K562 treated with DMSO at 1 percent for 4 hours (cell line): ENCODE measurements around the gene RARG. TPM values are rescaled to one million over a fixed set of nuclear protein-coding genes. Genes with fewer than 3 reads are reported as not detected.

Experiments used
- total RNA-seq: library from RNA; unstranded; fragments of 300-600 nt; gene quantifications from 2 replicates; pipeline ENCODE4 v1.2.3, GENCODE V29; 2022; ENCODE audit not compliant: insufficient read depth

Gene RARG
- total RNA-seq, result 2.6 and 3.4 TPM in 2 replicates

DNA sequence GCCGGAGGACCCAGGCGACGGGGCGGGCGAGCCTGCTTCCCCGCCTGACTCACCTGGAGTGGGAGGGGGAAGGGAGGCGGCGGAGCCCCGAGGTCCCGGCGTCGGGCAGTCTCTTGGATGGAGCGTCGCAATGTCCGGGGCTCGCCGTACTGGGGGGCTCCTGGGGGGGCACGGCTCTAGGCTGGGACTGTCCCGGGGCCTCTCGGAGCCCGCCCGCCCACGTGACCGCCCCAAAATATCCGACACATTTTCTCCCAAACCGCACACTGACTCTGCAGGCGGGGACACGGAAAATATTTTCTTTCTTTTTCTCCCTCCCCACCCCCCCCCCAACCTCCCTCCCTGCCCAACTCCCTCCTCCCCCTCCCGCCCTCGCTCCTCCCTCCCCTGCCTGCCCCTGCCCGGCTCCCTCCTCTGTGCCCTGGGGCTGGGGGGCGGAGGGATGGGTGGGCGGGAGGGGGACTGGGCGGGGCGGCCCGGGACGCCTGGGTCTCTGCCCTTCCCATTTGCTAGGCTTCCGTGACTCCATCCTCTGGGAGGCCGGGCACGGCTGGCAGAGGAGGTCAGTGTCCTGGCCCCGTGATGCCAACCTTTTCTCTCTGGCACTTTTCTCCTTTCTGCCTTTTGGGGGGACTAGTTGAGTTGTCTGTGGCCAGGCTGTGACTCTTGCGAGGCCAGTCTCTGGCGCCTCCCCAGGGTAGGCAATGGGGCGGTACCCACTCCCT, at the start of gene RARG:
Gene RARG, minus strand, starts transcription at position 289 of the 725 bp plus-strand sequence. CDS start 4,664 bp downstream, outside the sequence.

GRCh38 chr12:53267999-53268629, 36.1 kb upstream of the RARG start, which contains the start of gene ESPL1:
Gene ESPL1, plus strand, starts transcription at chr12:53268299. Its CDS starts 468 bp downstream, at chr12:53268767.

GRCh38 chr12:53207042-53207441, 25.0 kb downstream of the RARG start, which contains the start of gene ITGB7:
Gene ITGB7, minus strand, starts transcription at chr12:53207251. Its CDS starts 6,808 bp downstream, at chr12:53200443.

GRCh38 chr12:53180220-53180930, 51.6 kb downstream of the RARG start, which contains the start of the genes CSAD and ZNF740:
Gene CSAD, minus strand, starts transcription at chr12:53180925. Its CDS starts 7,455 bp downstream, at chr12:53173470.
Gene ZNF740, plus strand, starts transcription at chr12:53180722. Its CDS starts 1,262 bp downstream, at chr12:53181984.

Other genes with a start within 250 kb of the RARG start
- gene EIF4B, start 225.8 kb downstream of the RARG start, total RNA-seq, result 328 TPM in 2 replicates
- gene TNS2, start 182.1 kb downstream of the RARG start, total RNA-seq, result 1.4 and 1.5 TPM in 2 replicates
- 9.6 and 12.4 TPM in 2 replicates for gene SPRYD3, start 152.8 kb downstream of the RARG start, total RNA-seq
- gene IGFBP6, start 134.5 kb downstream of the RARG start, total RNA-seq, result not detected in 2 replicates
- not detected in 2 replicates for gene SOAT2, start 128.7 kb downstream of the RARG start, total RNA-seq
- gene ZNF740, start 51.5 kb downstream of the RARG start, total RNA-seq, result 8.9 and 13.9 TPM in 2 replicates
- gene CSAD, start 51.3 kb downstream of the RARG start, total RNA-seq, result 2.3 and 8.1 TPM in 2 replicates
- 1.5 and 2.8 TPM in 2 replicates for gene ITGB7, start 25.0 kb downstream of the RARG start, total RNA-seq
- gene ESPL1, start 36.1 kb upstream of the RARG start, total RNA-seq, result 29.5 and 30.5 TPM in 2 replicates
- 635 and 661 TPM in 2 replicates for gene PFDN5, start 63.3 kb upstream of the RARG start, total RNA-seq
- 13.3 and 24.0 TPM in 2 replicates for gene MYG1, start 67.5 kb upstream of the RARG start, total RNA-seq
- gene AAAS, start 89.4 kb upstream of the RARG start, total RNA-seq, result 64.3 and 78.2 TPM in 2 replicates
- gene SP7, start 104.1 kb upstream of the RARG start, total RNA-seq, result not detected in 2 replicates
- 19.0 and 23.3 TPM in 2 replicates for gene SP1, start 148.0 kb upstream of the RARG start, total RNA-seq
- 66.0 and 99.4 TPM in 2 replicates for gene AMHR2, start 191.6 kb upstream of the RARG start, total RNA-seq
- 215 and 222 TPM in 2 replicates for gene PRR13, start 209.5 kb upstream of the RARG start, total RNA-seq
- 906 and 938 TPM in 2 replicates for gene PCBP2, start 219.9 kb upstream of the RARG start, total RNA-seq